Measurements from ENCODE around the gene IDH2. TPM values are rescaled to one million over a fixed set of nuclear protein-coding genes. Genes with fewer than 3 reads are reported as not detected.

The IDH2 gene
- total and polyA plus RNA-seq, 10 of the 15 experiments (the other 5 are each of a cell fraction or from before 2014, with no cell fraction given) = 2.3 to 358 (median 242) TPM

DNA sequence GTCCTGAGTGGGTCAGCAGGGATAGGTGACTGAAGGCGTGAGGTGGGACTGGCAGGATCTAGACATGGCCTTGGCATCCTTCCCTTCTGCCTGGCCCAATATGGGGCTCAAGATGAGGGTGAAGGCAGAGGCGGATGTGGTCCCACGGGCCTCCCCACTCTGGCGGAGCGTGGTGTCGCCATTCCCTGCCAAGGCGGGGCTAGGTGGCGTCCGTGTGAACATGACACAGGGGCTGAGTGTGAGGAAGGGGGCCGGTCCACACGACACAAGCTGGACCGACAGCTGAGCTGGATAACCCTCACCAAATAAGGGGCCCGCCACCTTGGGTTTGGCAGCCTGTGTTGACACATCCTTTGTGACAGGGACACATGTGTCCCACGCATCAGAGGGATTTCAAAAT lies 58.1 kb downstream of the IDH2 start:
- H3K4me3 ChIP-seq = no peak overlapping the region
- in situ Hi-C loops (cut with MboI) (no loop called here), intact Hi-C loops (cut with micrococcal nuclease; ENCODE audit: unreplicated experiment) (no loop called here)
- BruUV-seq (replicated peaks) = no TSS peak
- no peak overlapping the region for H3K27ac ChIP-seq (ENCODE audit: control insufficient read depth, insufficient read depth)
- peaks cover 22% of the 10 kb centered on the region for H3K4me1 ChIP-seq (ENCODE audit: control insufficient read depth, insufficient read depth, low read length)
- POLR2A ChIA-PET = no interaction called here
- peaks cover 3 to 6% of the 10 kb centered on the region in 2 experiments; a peak in 3 of 4 replicates for H3K36me3 ChIP-seq (ENCODE audit: control insufficient read depth in 2 of 2, insufficient read depth in 2 of 2, low read length in 1 of 2)
- no peak overlapping the region for H3K9ac ChIP-seq (ENCODE audit: control insufficient read depth, insufficient read depth, low read length)
- no peak for FAIRE-seq
- no peaks in the 10 kb centered on the region for H4K20me1 ChIP-seq (ENCODE audit: control insufficient read depth, insufficient read depth)
- H3K4me2 ChIP-seq (ENCODE audit: control insufficient read depth, insufficient read depth) = no peak overlapping the region
- no peak overlapping the region for H2AFZ ChIP-seq (ENCODE audit: control insufficient read depth, low read depth, low read length)
- CTCF ChIA-PET = interaction anchor here (1.4 kb wide), 1 partner anchor 12 kb away, joined by 4 read pairs; no protein-coding TSS in a partner anchor
- H3K9me3 ChIP-seq (replicated peaks; ENCODE audit: control insufficient read depth, insufficient read depth, low read length) = no peaks in the 10 kb centered on the region
- SMC1A ChIA-PET (ENCODE audit: uncharacterized antibody, unreplicated experiment) = interaction anchor here (1.0 to 2.1 kb wide), 4 partner anchors 11 to 23 kb away, joined by 3 to 7 read pairs (median 3); no protein-coding TSS in a partner anchor
- WGBS (ENCODE audit: insufficient coverage, insufficient replicate concordance, low lambda C conversion rate, missing lambda C conversion rate) = 98% methylated on average over 14 of the region's 14 CpGs
- no peak for ATAC-seq
- H3K79me2 ChIP-seq (ENCODE audit: control insufficient read depth, insufficient read depth, low read length) = peaks cover 39% of the 10 kb centered on the region
- no peaks in the 10 kb centered on the region for H3K27me3 ChIP-seq (replicated peaks in 1 of 2; ENCODE audit: control insufficient read depth in 2 of 2, insufficient read depth in 2 of 2, low read length in 1 of 2)
- no peak for DNase-seq (ENCODE audit: low read depth, low spot score)
- RAD21 ChIA-PET (ENCODE audit: unreplicated experiment) = interaction anchor here (1.6 kb wide), 1 partner anchor 13 kb away, joined by 4 read pairs; no protein-coding TSS in a partner anchor
- no peak for TF ChIP-seq ELK1 (IDR thresholded peaks at IDR 0.05; ENCODE audit: low read depth, low read length)
- TF ChIP-seq RAD21 (IDR thresholded peaks at IDR 0.05; ENCODE audit: insufficient read depth, low read depth, low read length) = no peak
- TF ChIP-seq SMAD1 (IDR thresholded peaks at IDR 0.05; ENCODE audit: low read depth, partially characterized antibody) = no peak
- no peak for TF ChIP-seq CUX1 (IDR thresholded peaks at IDR 0.05; ENCODE audit: insufficient replicate concordance, low read depth, low read length)
- TF ChIP-seq, protein P1, sequence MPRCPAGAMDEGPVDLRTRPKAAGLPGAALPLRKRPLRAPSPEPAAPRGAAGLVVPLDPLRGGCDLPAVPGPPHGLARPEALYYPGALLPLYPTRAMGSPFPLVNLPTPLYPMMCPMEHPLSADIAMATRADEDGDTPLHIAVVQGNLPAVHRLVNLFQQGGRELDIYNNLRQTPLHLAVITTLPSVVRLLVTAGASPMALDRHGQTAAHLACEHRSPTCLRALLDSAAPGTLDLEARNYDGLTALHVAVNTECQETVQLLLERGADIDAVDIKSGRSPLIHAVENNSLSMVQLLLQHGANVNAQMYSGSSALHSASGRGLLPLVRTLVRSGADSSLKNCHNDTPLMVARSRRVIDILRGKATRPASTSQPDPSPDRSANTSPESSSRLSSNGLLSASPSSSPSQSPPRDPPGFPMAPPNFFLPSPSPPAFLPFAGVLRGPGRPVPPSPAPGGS (IDR thresholded peaks at IDR 0.05; ENCODE audit: borderline replicate concordance, insufficient read depth, low read depth, low read length, poor library complexity, severe bottlenecking) = no peak
- TF ChIP-seq SKIL (IDR thresholded peaks at IDR 0.05; ENCODE audit: low read depth, poor library complexity, severe bottlenecking) = no peak
- TF ChIP-seq ZNF622 (IDR thresholded peaks at IDR 0.05) = no peak
- TF ChIP-seq, protein P2, sequence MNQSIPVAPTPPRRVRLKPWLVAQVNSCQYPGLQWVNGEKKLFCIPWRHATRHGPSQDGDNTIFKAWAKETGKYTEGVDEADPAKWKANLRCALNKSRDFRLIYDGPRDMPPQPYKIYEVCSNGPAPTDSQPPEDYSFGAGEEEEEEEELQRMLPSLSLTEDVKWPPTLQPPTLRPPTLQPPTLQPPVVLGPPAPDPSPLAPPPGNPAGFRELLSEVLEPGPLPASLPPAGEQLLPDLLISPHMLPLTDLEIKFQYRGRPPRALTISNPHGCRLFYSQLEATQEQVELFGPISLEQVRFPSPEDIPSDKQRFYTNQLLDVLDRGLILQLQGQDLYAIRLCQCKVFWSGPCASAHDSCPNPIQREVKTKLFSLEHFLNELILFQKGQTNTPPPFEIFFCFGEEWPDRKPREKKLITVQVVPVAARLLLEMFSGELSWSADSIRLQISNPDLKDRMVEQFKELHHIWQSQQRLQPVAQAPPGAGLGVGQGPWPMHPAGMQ (IDR thresholded peaks at IDR 0.05; ENCODE audit: borderline replicate concordance) = no peak

Measured in GM12878 (cell line).